RWPE2 (cell line): Measurements from ENCODE around the gene GPR162.

Experiments
- ATAC-seq: fragments of 200-7000 bp; cut with Tn5 transposase; 3 replicates; pipeline ENCODE4 v1.9.1; 2021; ENCODE audit warnings: low read depth
- DNase-seq: peaks from one replicate; pipeline ENCODE4 v3.0.0-alpha.2; 2020; ENCODE audit warnings: low spot score
- H3K27ac ChIP-seq: fragments of 450-650 bp; 2 replicates; pipeline ENCODE4 v1.5.1; 2017; ENCODE audit warnings: mild to moderate bottlenecking; ENCODE audit not compliant: poor library complexity, severe bottlenecking
- H3K27me3 ChIP-seq: fragments of 250-450 bp; sonication (Bioruptor Pico); 2 replicates; pipeline ENCODE4 v1.5.1; 2021; ENCODE audit warnings: mild to moderate bottlenecking, moderate library complexity; ENCODE audit not compliant: insufficient read depth, poor library complexity, severe bottlenecking
- H3K36me3 ChIP-seq: fragments of 250-450 bp; sonication (Bioruptor Pico); 2 replicates; pipeline ENCODE4 v1.5.1; 2020; ENCODE audit warnings: low read depth, mild to moderate bottlenecking, moderate library complexity
- H3K4me1 ChIP-seq: fragments of 250-450 bp; sonication (Bioruptor Pico); 2 replicates; pipeline ENCODE4 v1.5.1; 2021; ENCODE audit warnings: mild to moderate bottlenecking, moderate library complexity; ENCODE audit not compliant: insufficient read depth, poor library complexity, severe bottlenecking
- H3K4me3 ChIP-seq: fragments of 250-450 bp; sonication (Bioruptor Pico); 2 replicates; pipeline ENCODE4 v1.5.1; 2021; ENCODE audit warnings: mild to moderate bottlenecking, moderate library complexity; ENCODE audit not compliant: severe bottlenecking
- H3K9me3 ChIP-seq: fragments of 250-450 bp; sonication (Bioruptor Pico); 2 replicates; pipeline ENCODE4 v1.5.1; 2021; ENCODE audit warnings: mild to moderate bottlenecking, moderate library complexity; ENCODE audit not compliant: severe bottlenecking
- TF ChIP-seq, protein P1 (sequence below): fragments of 450-650 bp; IDR thresholded peaks from one replicate; pipeline ENCODE4 v1.5.1; 2017; ENCODE audit warnings: mild to moderate bottlenecking, moderate library complexity; ENCODE audit not compliant: poor library complexity, severe bottlenecking

The GPR162 gene

DNA sequence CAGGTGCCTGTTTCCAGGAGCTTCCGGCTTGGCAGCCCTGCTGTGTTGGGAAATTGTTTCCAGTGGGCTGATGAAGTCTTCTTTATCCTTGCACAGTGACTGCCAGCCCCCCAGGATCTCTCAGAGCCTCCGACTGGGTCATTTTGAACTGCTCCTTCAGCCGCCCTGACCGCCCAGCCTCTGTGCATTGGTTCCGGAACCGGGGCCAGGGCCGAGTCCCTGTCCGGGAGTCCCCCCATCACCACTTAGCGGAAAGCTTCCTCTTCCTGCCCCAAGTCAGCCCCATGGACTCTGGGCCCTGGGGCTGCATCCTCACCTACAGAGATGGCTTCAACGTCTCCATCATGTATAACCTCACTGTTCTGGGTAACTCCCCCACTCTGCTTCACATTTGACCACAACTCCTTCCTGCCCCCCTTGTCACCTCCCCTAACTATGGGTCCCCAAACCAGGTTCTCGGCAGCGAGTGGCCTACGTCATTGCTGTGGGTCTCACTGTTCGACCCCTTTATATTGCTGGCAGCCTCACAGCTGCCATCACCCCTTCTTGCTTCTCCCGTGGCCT lies 47.0 kb upstream of the GPR162 start:
- ATAC-seq (no peak), DNase-seq (no peak)
- Histone ChIP-seq H3K27me3 (no peaks in the 10 kb centered on the region), H3K4me3 (no peak overlapping the region), H3K4me1 (peaks cover 3% of the 10 kb centered on the region), H3K36me3 (peaks cover 5% of the 10 kb centered on the region; the same call in 1 of the 2 replicates), H3K27ac (no peak overlapping the region), H3K9me3 (no peaks in the 10 kb centered on the region)
- TF ChIP-seq, protein P1, sequence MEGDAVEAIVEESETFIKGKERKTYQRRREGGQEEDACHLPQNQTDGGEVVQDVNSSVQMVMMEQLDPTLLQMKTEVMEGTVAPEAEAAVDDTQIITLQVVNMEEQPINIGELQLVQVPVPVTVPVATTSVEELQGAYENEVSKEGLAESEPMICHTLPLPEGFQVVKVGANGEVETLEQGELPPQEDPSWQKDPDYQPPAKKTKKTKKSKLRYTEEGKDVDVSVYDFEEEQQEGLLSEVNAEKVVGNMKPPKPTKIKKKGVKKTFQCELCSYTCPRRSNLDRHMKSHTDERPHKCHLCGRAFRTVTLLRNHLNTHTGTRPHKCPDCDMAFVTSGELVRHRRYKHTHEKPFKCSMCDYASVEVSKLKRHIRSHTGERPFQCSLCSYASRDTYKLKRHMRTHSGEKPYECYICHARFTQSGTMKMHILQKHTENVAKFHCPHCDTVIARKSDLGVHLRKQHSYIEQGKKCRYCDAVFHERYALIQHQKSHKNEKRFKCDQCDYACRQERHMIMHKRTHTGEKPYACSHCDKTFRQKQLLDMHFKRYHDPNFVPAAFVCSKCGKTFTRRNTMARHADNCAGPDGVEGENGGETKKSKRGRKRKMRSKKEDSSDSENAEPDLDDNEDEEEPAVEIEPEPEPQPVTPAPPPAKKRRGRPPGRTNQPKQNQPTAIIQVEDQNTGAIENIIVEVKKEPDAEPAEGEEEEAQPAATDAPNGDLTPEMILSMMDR, result no peak

- Histone ChIP-seq H3K36me3 (no peaks in the 10 kb centered on the region), H3K9me3 (no peaks in the 10 kb centered on the region), H3K27ac (no peak overlapping the region), H3K4me1 (peaks cover 3% of the 10 kb centered on the region), H3K27me3 (no peaks in the 10 kb centered on the region), H3K4me3 (no peak overlapping the region)
- TF ChIP-seq, protein P1, result no peak
- ATAC-seq, result no peak
- no peak for DNase-seq
Measured at GRCh38 chr12:6775185-6776174, 46.1 kb upstream of the GPR162 start.

- Histone ChIP-seq H3K27ac (no peak overlapping the region), H3K9me3 (no peaks in the 10 kb centered on the region), H3K36me3 (no peaks in the 10 kb centered on the region), H3K27me3 (no peaks in the 10 kb centered on the region), H3K4me3 (no peak overlapping the region), H3K4me1 (peaks cover 3% of the 10 kb centered on the region)
- ATAC-seq, result no peak
- TF ChIP-seq, protein P1, result no peak
- no peak for DNase-seq
Measured at GRCh38 chr12:6777386-6777785, 44.2 kb upstream of the GPR162 start.

- no peaks in the 10 kb centered on the region for H3K36me3 ChIP-seq
- TF ChIP-seq, protein P1, result no peak
- H3K4me1 ChIP-seq, result peaks cover 3% of the 10 kb centered on the region
- H3K4me3 ChIP-seq, result no peak overlapping the region
- H3K27ac ChIP-seq, result no peak overlapping the region
- ATAC-seq (no peak), DNase-seq (no peak)
- no peaks in the 10 kb centered on the region for H3K9me3 ChIP-seq
- no peaks in the 10 kb centered on the region for H3K27me3 ChIP-seq
Measured at GRCh38 chr12:6778217-6778573, 43.4 kb upstream of the GPR162 start.
